Lung (tissue), 12 donors: Measurements from ENCODE around the gene ITGB6. TPM values are rescaled to one million over a fixed set of nuclear protein-coding genes. Genes with fewer than 3 reads are reported as not detected.
A peak's percentile ranks its signal among the peaks of the same experiment; 100 is the strongest.

Experiments
- ATAC-seq: fragments of 200-7000 bp; cut with Tn5 transposase; one replicate; pipeline ENCODE4 v1.9.1; 2020; ENCODE audit warnings: moderate number of reproducible peaks; ENCODE audit not compliant: insufficient read depth, low FRiP score
- DNase-seq, 3 donors: peaks; one replicate each; pipeline ENCODE4 v3.0.0-alpha.2; 2013 to 2017
- H3K27ac ChIP-seq, 2 donors: one replicate each; pipeline ENCODE4 v1.5.1; 2013; ENCODE audit warnings: mild to moderate bottlenecking in 2 of 2, moderate library complexity in 2 of 2, control low read depth in 1 of 2, inconsistent platforms in 1 of 2, low read depth in 1 of 2, low read length in 1 of 2
- H3K27me3 ChIP-seq, 3 donors: one replicate each; pipeline ENCODE4 v1.5.1; 2013; ENCODE audit warnings: low read length in 2 of 3; ENCODE audit not compliant: control insufficient read depth in 3 of 3, insufficient read depth in 3 of 3
- H3K36me3 ChIP-seq, 4 donors: one replicate each; pipeline ENCODE4 v1.5.1; 2013; ENCODE audit warnings: low read length in 4 of 4, mild to moderate bottlenecking in 1 of 4, moderate library complexity in 1 of 4; ENCODE audit not compliant: control insufficient read depth in 4 of 4, insufficient read depth in 4 of 4
- H3K4me1 ChIP-seq, 5 donors: one replicate each; pipeline ENCODE4 v1.5.1; 2013; ENCODE audit warnings: low read length in 5 of 5, mild to moderate bottlenecking in 2 of 5, moderate library complexity in 1 of 5; ENCODE audit not compliant: control insufficient read depth in 5 of 5, insufficient read depth in 5 of 5
- H3K4me3 ChIP-seq: one replicate; pipeline ENCODE4 v1.5.1; 2013; ENCODE audit warnings: mild to moderate bottlenecking, control low read depth, moderate library complexity
- H3K9ac ChIP-seq, 2 donors: one replicate each; pipeline ENCODE4 v1.5.1; 2013; ENCODE audit warnings: low read length in 2 of 2, control low read depth in 1 of 2; ENCODE audit not compliant: insufficient read depth in 1 of 2
- H3K9me3 ChIP-seq, 4 donors: one replicate each; pipeline ENCODE4 v1.5.1; 2013; ENCODE audit warnings: low read length in 3 of 4, mild to moderate bottlenecking in 1 of 4, moderate library complexity in 1 of 4; ENCODE audit not compliant: control insufficient read depth in 4 of 4, insufficient read depth in 3 of 4
- CTCF ChIP-seq: IDR thresholded peaks from 2 replicates; pipeline ENCODE4 v1.5.1; 2012; ENCODE audit warnings: mild to moderate bottlenecking; ENCODE audit errors: control extremely low read depth, extremely low read depth
- WGBS, 2 donors: extraction: QIAGEN DNeasy Blood & Tissue Kit; methylation state at CpG; one replicate each; pipeline ENCODE4 v1.1.7; 2013; 5-methylcytosine and 5-hydroxymethylcytosine counted together
- polyA plus RNA-seq, 2 donors: library from polyadenylated mRNA; stranded (reverse); fragments of 200-250 nt; gene quantifications; one replicate each; pipeline ENCODE4 v1.2.1, GENCODE V29; 2013
- total RNA-seq, 2 donors: library from RNA; depleted of rRNA in 1 of 2; stranded (reverse); fragments of >200 nt in 1 of 2; gene quantifications; one replicate each; pipeline ENCODE4 v1.2.1, GENCODE V29; 2014 to 2021
- donor health status: control.
- donor health status: control.
- donor health status: Bipolar disorder and iron deficiency.
- donor health status: healthy.
- donor health status: DM: yes; HTN: yes; CAD: no.

The ITGB6 gene
- total and polyA plus RNA-seq, 4 donors: 35.1 to 141 (median 41.8) TPM

GRCh38 chr2:160222546-160223283 lies 22.6 kb upstream of the ITGB6 start:
- DNase-seq (no peak), ATAC-seq (no peak)
- whole genome bisulfite sequencing, 2 donors: 71 to 75% methylated on average over 7 of the region's 7 CpGs
- Histone ChIP-seq H3K4me3 (no peak overlapping the region), H3K9ac (no peak overlapping the region), H3K36me3 (no peaks in the 10 kb centered on the region), H3K4me1 (peaks cover 5 to 20% (median 6%) of the 10 kb centered on the region in 5 donors), H3K9me3 (no peaks in the 10 kb centered on the region), H3K27me3 (no peaks in the 10 kb centered on the region), H3K27ac (peak overlapping the region; percentile 83 to 87)
- TF ChIP-seq CTCF: no peak

GRCh38 chr2:160221391-160222276 lies 21.6 kb upstream of the ITGB6 start:
- DNase-seq (peak in 2 of 3 donors; percentile 29 to 34), ATAC-seq (peak; percentile 91)
- WGBS, 2 donors: 56 to 81% methylated on average over 12 of the region's 12 CpGs
- no peaks in the 10 kb centered on the region for H3K36me3 ChIP-seq
- H3K27ac ChIP-seq: peak overlapping the region; percentile 83 to 87
- TF ChIP-seq CTCF: no peak
- no peak overlapping the region for H3K9ac ChIP-seq
- peaks cover 5 to 20% (median 6%) of the 10 kb centered on the region in 5 donors for H3K4me1 ChIP-seq
- no peaks in the 10 kb centered on the region for H3K27me3 ChIP-seq
- no peaks in the 10 kb centered on the region for H3K9me3 ChIP-seq
- no peak overlapping the region for H3K4me3 ChIP-seq

- Histone ChIP-seq H3K9ac (no peak overlapping the region), H3K27ac (peak overlapping the region in 1 of 2 donors; percentile 75), H3K36me3 (no peaks in the 10 kb centered on the region), H3K4me1 (peaks cover 5 to 20% (median 6%) of the 10 kb centered on the region in 5 donors), H3K27me3 (no peaks in the 10 kb centered on the region), H3K9me3 (no peaks in the 10 kb centered on the region), H3K4me3 (no peak overlapping the region)
- TF ChIP-seq CTCF: no peak
- ATAC-seq (no peak), DNase-seq (peak; percentile 33 to 75 (median 69))
- 55 to 76% methylated on average over 4 of the region's 4 CpGs for WGBS, 2 donors
These were observed 20.5 kb upstream of the ITGB6 start for GRCh38 chr2:160220545-160221009.
